HCT116 (cell line): Measurements from ENCODE around the gene PEX10.

Experiments used
- CEBPB ChIP-seq: IDR thresholded peaks from 2 replicates; pipeline ENCODE4 v1.6.1; 2012; ENCODE audit warnings: low read depth
- EZH2phosphoT487 ChIP-seq: fragments of 200-600 bp; IDR thresholded peaks from 2 replicates; pipeline ENCODE4 v1.6.1; 2018; ENCODE audit warnings: antibody characterized with exemption, borderline replicate concordance
- SP1 ChIP-seq: IDR thresholded peaks from 2 replicates; pipeline ENCODE4 v1.6.1; 2012; ENCODE audit warnings: low read depth
- SRF ChIP-seq: IDR thresholded peaks from 2 replicates; pipeline ENCODE4 v1.6.1; 2012; ENCODE audit warnings: low read depth
- TCF7L2 ChIP-seq: IDR thresholded peaks from 2 replicates; pipeline ENCODE4 v1.7.0; 2011; ENCODE audit warnings: borderline replicate concordance, inconsistent platforms; ENCODE audit not compliant: insufficient read depth, insufficient read length; ENCODE audit errors: extremely low read depth
- TF ChIP-seq, protein P1 (sequence below), 3 experiments: fragments of 200-600 bp in 1 of 3; sonication (generic) in 1 of 3; IDR thresholded peaks in 2 of 3; conservative IDR thresholded peaks in 1 of 3; 2 replicates each; pipeline ENCODE4 v1.5.1; 2012 to 2017; ENCODE audit warnings: low read depth in 2 of 3, low read length in 2 of 3, antibody characterized with exemption in 1 of 3, borderline replicate concordance in 1 of 3, control low read depth in 1 of 3, mild to moderate bottlenecking in 1 of 3, mixed read lengths in 1 of 3, mixed run types in 1 of 3, moderate library complexity in 1 of 3; ENCODE audit not compliant: insufficient read depth in 1 of 3

DNA sequence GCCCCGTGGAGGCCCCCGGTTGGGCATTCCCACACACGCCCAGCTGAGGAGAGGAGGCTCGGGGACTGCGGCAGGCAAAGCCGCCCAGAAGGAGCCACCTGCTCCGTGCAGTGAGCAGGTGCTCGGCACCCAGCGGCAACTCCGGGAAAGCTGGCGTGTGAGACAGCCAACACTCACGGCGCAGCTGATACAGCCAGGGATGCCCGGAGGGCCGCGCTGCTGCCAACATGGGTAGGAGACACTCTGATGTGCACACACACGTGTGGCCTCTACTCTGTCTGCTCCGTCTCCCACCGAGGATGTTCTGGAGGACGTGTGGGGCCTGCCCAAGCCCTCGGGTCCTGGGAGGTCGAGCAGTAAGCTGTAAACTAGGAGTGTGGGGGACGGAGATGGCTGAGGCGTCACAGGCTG lies 33.9 kb downstream of the PEX10 start:
- TF ChIP-seq SRF (no peak), EZH2phosphoT487 (no peak), TCF7L2 (no peak), CEBPB (no peak), SP1 (no peak)
- TF ChIP-seq, protein P1, sequence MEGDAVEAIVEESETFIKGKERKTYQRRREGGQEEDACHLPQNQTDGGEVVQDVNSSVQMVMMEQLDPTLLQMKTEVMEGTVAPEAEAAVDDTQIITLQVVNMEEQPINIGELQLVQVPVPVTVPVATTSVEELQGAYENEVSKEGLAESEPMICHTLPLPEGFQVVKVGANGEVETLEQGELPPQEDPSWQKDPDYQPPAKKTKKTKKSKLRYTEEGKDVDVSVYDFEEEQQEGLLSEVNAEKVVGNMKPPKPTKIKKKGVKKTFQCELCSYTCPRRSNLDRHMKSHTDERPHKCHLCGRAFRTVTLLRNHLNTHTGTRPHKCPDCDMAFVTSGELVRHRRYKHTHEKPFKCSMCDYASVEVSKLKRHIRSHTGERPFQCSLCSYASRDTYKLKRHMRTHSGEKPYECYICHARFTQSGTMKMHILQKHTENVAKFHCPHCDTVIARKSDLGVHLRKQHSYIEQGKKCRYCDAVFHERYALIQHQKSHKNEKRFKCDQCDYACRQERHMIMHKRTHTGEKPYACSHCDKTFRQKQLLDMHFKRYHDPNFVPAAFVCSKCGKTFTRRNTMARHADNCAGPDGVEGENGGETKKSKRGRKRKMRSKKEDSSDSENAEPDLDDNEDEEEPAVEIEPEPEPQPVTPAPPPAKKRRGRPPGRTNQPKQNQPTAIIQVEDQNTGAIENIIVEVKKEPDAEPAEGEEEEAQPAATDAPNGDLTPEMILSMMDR (IDR thresholded peaks at IDR 0.05 in 2 of 3, conservative IDR thresholded peaks at IDR 0.05 in 1 of 3; ENCODE audit: borderline replicate concordance in 1 of 3, insufficient read depth in 1 of 3, low read depth in 2 of 3, low read length in 2 of 3): no peak
